ENCODE measurements around the gene DNAH2.

The DNAH2 gene

DNA sequence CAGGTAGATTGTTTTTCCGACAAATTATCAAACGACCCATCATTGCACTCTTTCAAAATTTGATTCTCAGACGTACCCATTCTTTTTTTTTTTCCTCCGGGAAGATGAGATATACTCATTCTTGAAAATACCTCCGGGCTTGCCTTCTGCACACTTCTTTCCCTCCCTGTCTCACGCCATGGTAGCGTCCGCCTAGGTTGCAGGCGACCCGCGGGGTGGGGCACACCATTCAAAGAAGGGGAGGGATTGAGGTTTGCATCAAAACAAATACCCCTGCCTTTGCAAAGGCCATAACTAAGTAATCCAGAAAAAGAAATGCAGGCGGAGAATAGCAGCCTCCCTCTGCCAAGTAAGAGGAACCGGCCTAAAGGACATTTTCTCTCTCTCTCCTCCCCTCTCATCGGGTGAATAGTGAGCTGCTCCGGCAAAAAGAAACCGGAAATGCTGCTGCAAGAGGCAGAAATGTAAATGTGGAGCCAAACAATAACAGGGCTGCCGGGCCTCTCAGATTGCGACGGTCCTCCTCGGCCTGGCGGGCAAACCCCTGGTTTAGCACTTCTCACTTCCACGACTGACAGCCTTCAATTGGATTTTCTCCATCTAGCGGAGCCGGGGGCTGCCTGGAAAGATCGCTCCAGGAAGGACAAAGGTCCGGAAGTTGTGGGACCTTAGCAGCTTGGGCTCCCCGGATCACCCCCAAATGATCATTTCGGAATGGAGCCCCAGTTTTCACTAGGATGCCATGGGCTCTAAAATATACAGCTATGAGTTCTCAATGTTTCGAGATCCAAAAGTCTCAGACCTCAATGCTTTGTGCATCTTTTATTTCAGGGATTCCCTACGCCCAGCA, 31.1 kb upstream of the DNAH2 start:
- TF ChIP-seq, protein P1, sequence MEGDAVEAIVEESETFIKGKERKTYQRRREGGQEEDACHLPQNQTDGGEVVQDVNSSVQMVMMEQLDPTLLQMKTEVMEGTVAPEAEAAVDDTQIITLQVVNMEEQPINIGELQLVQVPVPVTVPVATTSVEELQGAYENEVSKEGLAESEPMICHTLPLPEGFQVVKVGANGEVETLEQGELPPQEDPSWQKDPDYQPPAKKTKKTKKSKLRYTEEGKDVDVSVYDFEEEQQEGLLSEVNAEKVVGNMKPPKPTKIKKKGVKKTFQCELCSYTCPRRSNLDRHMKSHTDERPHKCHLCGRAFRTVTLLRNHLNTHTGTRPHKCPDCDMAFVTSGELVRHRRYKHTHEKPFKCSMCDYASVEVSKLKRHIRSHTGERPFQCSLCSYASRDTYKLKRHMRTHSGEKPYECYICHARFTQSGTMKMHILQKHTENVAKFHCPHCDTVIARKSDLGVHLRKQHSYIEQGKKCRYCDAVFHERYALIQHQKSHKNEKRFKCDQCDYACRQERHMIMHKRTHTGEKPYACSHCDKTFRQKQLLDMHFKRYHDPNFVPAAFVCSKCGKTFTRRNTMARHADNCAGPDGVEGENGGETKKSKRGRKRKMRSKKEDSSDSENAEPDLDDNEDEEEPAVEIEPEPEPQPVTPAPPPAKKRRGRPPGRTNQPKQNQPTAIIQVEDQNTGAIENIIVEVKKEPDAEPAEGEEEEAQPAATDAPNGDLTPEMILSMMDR (IDR thresholded peaks at IDR 0.05): no peak
- H3K4me3 ChIP-seq: peak overlapping the region; percentile 82 to 87
- no peaks in the 10 kb centered on the region for H3K27me3 ChIP-seq
- intact Hi-C loops (cut with DNase I; ENCODE audit: low total_unique reads): loop anchor here (5.0 kb wide), 1 partner anchor 59 kb away; the partner anchor contains the start of gene SAT2
- peaks cover 0 to 33% (median 21%) of the 10 kb centered on the region in 4 donors for H3K4me1 ChIP-seq
- no peaks in the 10 kb centered on the region for H3K9me3 ChIP-seq
- peak; percentile 75 to 88 for DNase-seq
- H3K36me3 ChIP-seq: no peaks in the 10 kb centered on the region
- peak overlapping the region; percentile 93 to 94 for H3K27ac ChIP-seq

DNA sequence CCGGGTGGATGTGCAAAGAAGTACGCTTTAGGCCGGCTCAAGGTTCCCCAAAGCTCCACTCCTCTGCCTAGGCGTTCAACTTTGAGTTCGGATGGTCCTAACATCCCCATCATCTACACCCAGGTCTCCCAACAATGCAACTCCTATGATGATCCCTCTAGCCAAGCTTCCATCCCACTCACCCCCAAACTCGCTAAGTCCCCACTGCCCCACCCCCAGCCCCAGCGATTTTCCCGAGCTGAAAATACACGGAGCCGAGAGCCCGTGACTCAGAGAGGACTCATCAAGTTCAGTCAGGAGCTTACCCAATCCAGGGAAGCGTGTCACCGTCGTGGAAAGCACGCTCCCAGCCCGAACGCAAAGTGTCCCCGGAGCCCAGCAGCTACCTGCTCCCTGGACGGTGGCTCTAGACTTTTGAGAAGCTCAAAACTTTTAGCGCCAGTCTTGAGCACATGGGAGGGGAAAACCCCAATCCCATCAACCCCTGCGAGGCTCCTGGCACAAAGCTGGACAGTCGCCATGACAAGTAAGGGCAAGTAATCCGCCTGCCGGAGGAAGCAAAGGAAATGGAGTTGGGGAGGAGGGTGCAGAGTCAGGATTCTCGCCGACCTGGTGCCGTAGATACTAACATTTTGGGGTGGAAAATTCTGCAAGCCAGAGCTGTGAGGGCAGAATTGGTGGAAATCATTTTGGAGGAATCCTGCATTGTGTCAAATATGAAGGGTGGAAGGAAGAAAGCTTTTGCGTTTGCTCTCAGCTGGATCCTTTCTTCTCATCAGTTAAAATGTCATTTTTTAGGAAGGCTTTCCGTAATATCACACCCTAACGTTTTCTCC, 30.3 kb upstream of the DNAH2 start, which contains the start of gene TP53:
TSS of gene TP53 (minus strand) at position 419 of the 836 bp plus-strand sequence. CDS start 10,896 bp downstream, outside the sequence.
- Histone ChIP-seq H3K27ac (peak within 1 kb of the TSS; percentile 93 to 94), H3K27me3 (no peaks in the 10 kb centered on the region), H3K4me1 (peaks cover 0 to 33% (median 21%) of the 10 kb centered on the region in 4 donors), H3K4me3 (peak within 1 kb of the TSS; percentile 82 to 87), H3K9me3 (no peaks in the 10 kb centered on the region), H3K36me3 (no peaks in the 10 kb centered on the region)
- intact Hi-C loops (cut with DNase I; ENCODE audit: low total_unique reads): loop anchor here (5.0 kb wide), 1 partner anchor 60 kb away; the partner anchor contains the start of gene SAT2
- peak; percentile 90 to 94 for DNase-seq
- TF ChIP-seq, protein P1 (IDR thresholded peaks at IDR 0.05): no peak

DNA sequence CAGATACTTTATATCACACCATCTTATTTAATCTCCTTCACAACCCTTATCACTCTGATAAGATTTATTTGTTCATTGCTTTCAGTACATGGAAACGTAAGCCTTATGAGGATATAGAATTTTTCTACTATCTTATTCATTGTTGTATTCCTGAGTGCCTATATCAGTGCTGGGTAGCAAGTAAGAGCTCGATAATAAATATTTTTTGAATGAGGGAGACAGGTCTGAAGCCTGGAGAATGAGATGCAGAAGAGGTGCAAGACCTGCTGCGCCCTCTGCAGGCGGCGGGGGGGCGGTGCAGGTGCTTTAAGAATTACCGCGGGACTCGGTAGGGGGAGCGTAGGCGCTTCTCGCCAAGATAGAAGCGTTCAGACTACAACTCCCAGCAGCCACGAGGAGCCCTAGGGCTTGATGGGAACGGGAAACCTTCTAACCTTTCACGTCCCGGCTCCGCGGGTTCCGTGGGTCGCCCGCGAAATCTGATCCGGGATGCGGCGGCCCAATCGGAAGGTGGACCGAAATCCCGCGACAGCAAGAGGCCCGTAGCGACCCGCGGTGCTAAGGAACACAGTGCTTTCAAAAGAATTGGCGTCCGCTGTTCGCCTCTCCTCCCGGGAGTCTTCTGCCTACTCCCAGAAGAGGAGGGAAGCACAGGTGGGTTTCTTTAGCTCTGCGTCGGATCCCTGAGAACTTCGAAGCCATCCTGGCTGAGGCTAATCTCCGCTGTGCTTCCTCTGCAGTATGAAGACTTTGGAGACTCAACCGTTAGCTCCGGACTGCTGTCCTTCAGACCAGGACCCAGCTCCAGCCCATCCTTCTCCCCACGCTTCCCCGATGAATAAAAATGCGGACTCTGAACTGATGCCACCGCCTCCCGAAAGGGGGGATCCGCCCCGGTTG, 29.4 kb upstream of the DNAH2 start, which contains the start of gene WRAP53:
TSS of gene WRAP53 (plus strand) at position 570 of the 900 bp plus-strand sequence. CDS start at position 742, 172 bp downstream.
- TF ChIP-seq, protein P1 (IDR thresholded peaks at IDR 0.05): peak; percentile 97 to 99
- Histone ChIP-seq H3K4me3 (peak within 1 kb of the TSS; percentile 82 to 87), H3K27ac (peak within 1 kb of the TSS; percentile 93 to 94), H3K4me1 (peaks cover 0 to 33% (median 21%) of the 10 kb centered on the region in 4 donors), H3K27me3 (no peaks in the 10 kb centered on the region), H3K9me3 (no peaks in the 10 kb centered on the region), H3K36me3 (no peaks in the 10 kb centered on the region)
- intact Hi-C loops (cut with DNase I; ENCODE audit: low total_unique reads): loop anchor here (5.0 kb wide), 1 partner anchor 61 kb away; the partner anchor contains the start of gene SAT2
- peak; percentile 99 for DNase-seq

DNA sequence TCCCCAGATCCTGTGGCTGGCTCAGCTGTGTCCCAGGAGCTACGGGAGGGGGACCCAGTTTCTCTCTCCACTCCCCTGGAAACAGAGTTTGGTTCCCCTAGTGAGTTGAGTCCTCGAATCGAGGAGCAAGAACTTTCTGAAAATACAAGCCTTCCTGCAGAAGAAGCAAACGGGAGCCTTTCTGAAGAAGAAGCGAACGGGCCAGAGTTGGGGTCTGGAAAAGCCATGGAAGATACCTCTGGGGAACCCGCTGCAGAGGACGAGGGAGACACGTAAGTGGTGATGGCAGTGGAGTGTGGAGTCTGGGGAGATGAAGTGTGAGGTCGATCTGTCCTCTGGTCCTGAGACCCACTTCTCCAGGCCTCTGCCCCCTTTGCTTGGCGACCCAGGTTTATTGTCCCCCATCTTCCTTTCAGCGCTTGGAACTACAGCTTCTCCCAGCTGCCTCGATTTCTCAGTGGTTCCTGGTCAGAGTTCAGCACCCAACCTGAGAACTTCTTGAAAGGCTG, 28.7 kb upstream of the DNAH2 start:
- H3K27me3 ChIP-seq: no peaks in the 10 kb centered on the region
- H3K27ac ChIP-seq: peak overlapping the region; percentile 66 to 94
- peak overlapping the region; percentile 82 to 87 for H3K4me3 ChIP-seq
- H3K9me3 ChIP-seq: no peaks in the 10 kb centered on the region
- no peak for DNase-seq
- intact Hi-C loops (cut with DNase I; ENCODE audit: low total_unique reads): loop anchor here (5.0 kb wide), 1 partner anchor 62 kb away; the partner anchor contains the start of gene SAT2
- peaks cover 0 to 32% (median 20%) of the 10 kb centered on the region in 4 donors for H3K4me1 ChIP-seq
- TF ChIP-seq, protein P1 (IDR thresholded peaks at IDR 0.05): no peak
- H3K36me3 ChIP-seq: no peaks in the 10 kb centered on the region

Data from tibial artery (tissue), 4 donors.